Activated naive CD4-positive, alpha-beta T cell treated with anti-CD3 and anti-CD28 coated beads, Interleukin-2, amount 50 U/mL, for 24 hours (primary cell): ENCODE measurements around the gene MTPN.

Source experiments
- H3K27ac Mint-ChIP-seq: one replicate; pipeline ENCODE4 v1.8.0; 2021; ENCODE audit warnings: mild to moderate bottlenecking, mixed read lengths
- H3K27me3 Mint-ChIP-seq: one replicate; pipeline ENCODE4 v1.8.0; 2021; ENCODE audit warnings: mixed read lengths
- H3K36me3 Mint-ChIP-seq: one replicate; pipeline ENCODE4 v1.8.0; 2021; ENCODE audit warnings: mixed read lengths
- H3K4me1 Mint-ChIP-seq: one replicate; pipeline ENCODE4 v1.8.0; 2021; ENCODE audit warnings: mixed read lengths
- H3K4me3 Mint-ChIP-seq: one replicate; pipeline ENCODE4 v1.8.0; 2021; ENCODE audit warnings: mild to moderate bottlenecking, mixed read lengths
- H3K9me3 Mint-ChIP-seq: one replicate; pipeline ENCODE4 v1.8.0; 2021; ENCODE audit warnings: mixed read lengths

The MTPN gene

DNA sequence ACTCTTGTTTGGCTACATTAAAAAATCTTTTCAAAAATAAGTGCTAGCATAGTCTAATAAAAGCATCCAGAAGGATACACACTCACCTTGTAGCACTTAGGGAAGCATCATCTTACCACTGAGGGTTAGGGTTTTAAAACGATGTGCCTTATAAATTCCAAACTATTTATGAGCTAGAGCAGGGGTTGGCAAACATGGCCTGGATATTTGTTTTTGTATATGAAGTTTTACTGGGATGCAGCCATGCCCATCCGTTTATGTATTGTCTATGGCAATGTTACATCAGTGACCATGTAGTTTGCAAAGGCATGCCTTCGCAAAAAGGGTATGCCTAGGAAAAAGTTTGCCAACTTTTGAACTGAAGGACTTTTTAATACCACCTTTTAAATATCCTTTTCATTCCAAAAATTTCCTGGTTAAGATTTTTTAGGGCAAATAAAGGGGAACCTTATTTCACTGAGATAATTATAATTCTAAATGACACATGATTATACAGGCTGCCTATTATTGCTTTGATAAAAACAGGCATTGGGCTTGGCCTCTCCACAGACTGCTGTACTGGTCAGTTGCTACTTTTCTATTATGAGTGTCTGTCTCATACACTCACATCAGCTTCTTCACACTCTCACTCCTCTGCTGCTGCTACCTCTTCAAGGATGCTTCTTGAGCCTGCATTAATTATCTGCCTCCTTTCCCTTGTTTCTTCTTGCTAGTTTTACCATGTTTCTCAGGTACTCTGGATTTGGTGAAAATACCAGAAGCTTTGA, 30.7 kb downstream of the MTPN start:
- H3K4me3 Mint-ChIP-seq: no peak overlapping the region
- H3K27ac Mint-ChIP-seq: no peak overlapping the region
- H3K36me3 Mint-ChIP-seq: peaks cover 22% of the 10 kb centered on the region
- H3K27me3 Mint-ChIP-seq: no peaks in the 10 kb centered on the region
- H3K9me3 Mint-ChIP-seq: no peaks in the 10 kb centered on the region
- peaks cover 44% of the 10 kb centered on the region for H3K4me1 Mint-ChIP-seq

GRCh38 chr7:135944753-135945152, 32.4 kb downstream of the MTPN start:
- Mint-ChIP-seq H3K27me3 (no peaks in the 10 kb centered on the region), H3K4me1 (peaks cover 46% of the 10 kb centered on the region), H3K36me3 (peaks cover 12% of the 10 kb centered on the region), H3K9me3 (no peaks in the 10 kb centered on the region), H3K27ac (no peak overlapping the region), H3K4me3 (no peak overlapping the region)

DNA sequence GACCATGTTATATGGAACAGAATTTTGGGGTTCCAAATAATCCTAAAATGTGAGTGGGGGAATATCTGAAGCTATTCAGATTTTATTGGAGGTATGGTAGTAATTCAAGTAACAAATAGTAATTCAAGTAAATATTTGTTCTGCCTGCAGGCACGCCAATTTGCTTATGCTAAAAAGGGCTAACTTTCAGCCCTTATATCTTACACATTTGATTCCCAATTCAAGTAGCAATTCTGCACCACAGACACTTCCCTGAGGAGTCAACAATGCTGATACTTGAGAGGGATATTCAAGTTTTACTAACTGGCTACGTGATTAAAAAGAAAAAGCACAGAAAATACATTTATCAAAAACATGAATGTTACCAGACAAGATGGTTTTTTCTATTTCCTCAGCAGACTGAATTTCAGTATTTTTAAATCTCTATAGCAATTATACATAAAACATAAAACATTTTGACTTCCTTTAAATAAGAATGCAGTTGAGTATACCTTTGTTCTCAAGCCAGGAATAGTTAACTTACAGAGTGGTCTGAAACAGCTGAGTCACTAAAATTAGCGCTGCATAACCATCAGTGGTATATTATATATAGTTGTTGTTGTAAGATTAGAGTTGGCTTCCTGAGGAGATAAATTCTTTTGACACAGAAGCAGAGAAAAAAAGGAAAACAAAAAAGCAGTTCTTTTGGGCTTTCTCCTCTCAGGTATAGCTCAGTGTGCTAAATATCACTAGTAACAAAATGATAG, 33.9 kb downstream of the MTPN start:
- Mint-ChIP-seq H3K27ac (peak overlapping the region; percentile 12), H3K4me1 (peaks cover 49% of the 10 kb centered on the region), H3K9me3 (no peaks in the 10 kb centered on the region), H3K4me3 (no peak overlapping the region), H3K36me3 (peaks cover 8% of the 10 kb centered on the region), H3K27me3 (no peaks in the 10 kb centered on the region)

GRCh38 chr7:135942614-135943013, 34.5 kb downstream of the MTPN start:
- Mint-ChIP-seq H3K27me3 (no peaks in the 10 kb centered on the region), H3K36me3 (peaks cover 8% of the 10 kb centered on the region), H3K9me3 (no peaks in the 10 kb centered on the region), H3K4me1 (peaks cover 55% of the 10 kb centered on the region), H3K4me3 (no peak overlapping the region), H3K27ac (no peak overlapping the region)

GRCh38 chr7:135940077-135941075, 36.8 kb downstream of the MTPN start:
- Mint-ChIP-seq H3K36me3 (peaks cover 9% of the 10 kb centered on the region), H3K27me3 (no peaks in the 10 kb centered on the region), H3K9me3 (peaks cover 3% of the 10 kb centered on the region), H3K4me3 (no peak overlapping the region), H3K27ac (peak overlapping the region; percentile 30), H3K4me1 (peaks cover 68% of the 10 kb centered on the region)

GRCh38 chr7:135939261-135939812, 37.8 kb downstream of the MTPN start:
- peaks cover 78% of the 10 kb centered on the region for H3K4me1 Mint-ChIP-seq
- H3K27ac Mint-ChIP-seq: peak overlapping the region; percentile 36
- no peaks in the 10 kb centered on the region for H3K27me3 Mint-ChIP-seq
- no peak overlapping the region for H3K4me3 Mint-ChIP-seq
- peaks cover 3% of the 10 kb centered on the region for H3K9me3 Mint-ChIP-seq
- H3K36me3 Mint-ChIP-seq: peaks cover 11% of the 10 kb centered on the region

DNA sequence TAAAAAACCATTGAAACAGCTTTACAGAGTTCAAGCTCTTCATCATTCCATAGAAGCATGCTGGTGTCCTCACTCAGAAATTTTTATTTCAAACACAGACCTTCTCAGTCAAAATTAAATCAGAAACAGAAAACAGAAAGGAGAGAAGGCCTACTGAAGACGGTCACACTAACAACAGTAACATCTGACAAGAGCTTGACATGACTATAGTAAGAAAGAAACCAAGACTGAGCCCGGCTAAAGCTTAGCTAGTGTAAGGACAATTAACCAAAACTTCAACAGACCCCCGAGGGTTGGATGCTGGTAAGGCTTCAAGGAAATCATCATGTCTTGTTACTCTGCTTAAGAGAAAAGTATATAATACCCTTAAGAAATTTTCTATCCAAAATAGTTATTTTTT, 38.6 kb downstream of the MTPN start:
- Mint-ChIP-seq H3K9me3 (peaks cover 3% of the 10 kb centered on the region), H3K27ac (peak overlapping the region; percentile 69), H3K4me1 (peaks cover 86% of the 10 kb centered on the region), H3K36me3 (peaks cover 11% of the 10 kb centered on the region), H3K27me3 (no peaks in the 10 kb centered on the region), H3K4me3 (no peak overlapping the region)

DNA sequence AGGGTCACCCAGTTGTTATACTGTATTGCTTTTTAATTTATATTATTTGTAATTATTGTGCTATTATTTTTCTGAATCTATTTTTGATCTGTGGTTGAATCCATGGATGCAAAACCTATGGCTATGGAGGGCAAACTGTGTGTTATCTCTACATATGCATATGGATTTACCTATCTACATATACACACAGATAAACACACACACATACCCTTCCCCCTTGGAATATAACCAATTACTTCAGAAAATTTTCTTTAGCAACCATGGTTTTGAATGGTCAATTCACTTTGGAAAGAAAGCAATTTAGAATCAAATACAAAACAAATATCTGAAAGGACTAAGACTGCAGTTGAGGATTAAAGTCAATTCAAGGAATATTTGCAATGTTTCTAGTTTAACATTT, 39.1 kb downstream of the MTPN start:
- no peak overlapping the region for H3K4me3 Mint-ChIP-seq
- H3K9me3 Mint-ChIP-seq: peaks cover 3% of the 10 kb centered on the region
- no peak overlapping the region for H3K27ac Mint-ChIP-seq
- peaks cover 91% of the 10 kb centered on the region for H3K4me1 Mint-ChIP-seq
- H3K36me3 Mint-ChIP-seq: peaks cover 11% of the 10 kb centered on the region
- H3K27me3 Mint-ChIP-seq: no peaks in the 10 kb centered on the region

- Mint-ChIP-seq H3K36me3 (peaks cover 11% of the 10 kb centered on the region), H3K4me3 (no peak overlapping the region), H3K27me3 (no peaks in the 10 kb centered on the region), H3K27ac (no peak overlapping the region), H3K9me3 (peaks cover 3% of the 10 kb centered on the region), H3K4me1 (peaks cover 85% of the 10 kb centered on the region)
These were observed 40.5 kb downstream of the MTPN start for GRCh38 chr7:135936497-135937217.

- H3K27ac Mint-ChIP-seq: no peak overlapping the region
- no peak overlapping the region for H3K4me3 Mint-ChIP-seq
- H3K9me3 Mint-ChIP-seq: peaks cover 3% of the 10 kb centered on the region
- H3K4me1 Mint-ChIP-seq: peaks cover 74% of the 10 kb centered on the region
- H3K27me3 Mint-ChIP-seq: no peaks in the 10 kb centered on the region
- H3K36me3 Mint-ChIP-seq: peaks cover 20% of the 10 kb centered on the region
These were observed 42.5 kb downstream of the MTPN start for GRCh38 chr7:135934651-135935050.

GRCh38 chr7:135933509-135934188, 43.5 kb downstream of the MTPN start:
- H3K4me1 Mint-ChIP-seq: peaks cover 67% of the 10 kb centered on the region
- H3K9me3 Mint-ChIP-seq: peaks cover 3% of the 10 kb centered on the region
- peaks cover 23% of the 10 kb centered on the region for H3K36me3 Mint-ChIP-seq
- H3K4me3 Mint-ChIP-seq: no peak overlapping the region
- no peaks in the 10 kb centered on the region for H3K27me3 Mint-ChIP-seq
- peak overlapping the region; percentile 0 for H3K27ac Mint-ChIP-seq

GRCh38 chr7:135932131-135932530, 45.0 kb downstream of the MTPN start:
- Mint-ChIP-seq H3K4me3 (no peak overlapping the region), H3K4me1 (peaks cover 53% of the 10 kb centered on the region), H3K27me3 (no peaks in the 10 kb centered on the region), H3K27ac (peak overlapping the region; percentile 72), H3K9me3 (peaks cover 3% of the 10 kb centered on the region), H3K36me3 (peaks cover 25% of the 10 kb centered on the region)

GRCh38 chr7:135930565-135931461, 46.3 kb downstream of the MTPN start:
- no peaks in the 10 kb centered on the region for H3K27me3 Mint-ChIP-seq
- no peak overlapping the region for H3K4me3 Mint-ChIP-seq
- peaks cover 3% of the 10 kb centered on the region for H3K9me3 Mint-ChIP-seq
- H3K36me3 Mint-ChIP-seq: peaks cover 25% of the 10 kb centered on the region
- peaks cover 39% of the 10 kb centered on the region for H3K4me1 Mint-ChIP-seq
- H3K27ac Mint-ChIP-seq: peak overlapping the region; percentile 79
